ENCODE measurements around the gene PGLYRP4.

DNA sequence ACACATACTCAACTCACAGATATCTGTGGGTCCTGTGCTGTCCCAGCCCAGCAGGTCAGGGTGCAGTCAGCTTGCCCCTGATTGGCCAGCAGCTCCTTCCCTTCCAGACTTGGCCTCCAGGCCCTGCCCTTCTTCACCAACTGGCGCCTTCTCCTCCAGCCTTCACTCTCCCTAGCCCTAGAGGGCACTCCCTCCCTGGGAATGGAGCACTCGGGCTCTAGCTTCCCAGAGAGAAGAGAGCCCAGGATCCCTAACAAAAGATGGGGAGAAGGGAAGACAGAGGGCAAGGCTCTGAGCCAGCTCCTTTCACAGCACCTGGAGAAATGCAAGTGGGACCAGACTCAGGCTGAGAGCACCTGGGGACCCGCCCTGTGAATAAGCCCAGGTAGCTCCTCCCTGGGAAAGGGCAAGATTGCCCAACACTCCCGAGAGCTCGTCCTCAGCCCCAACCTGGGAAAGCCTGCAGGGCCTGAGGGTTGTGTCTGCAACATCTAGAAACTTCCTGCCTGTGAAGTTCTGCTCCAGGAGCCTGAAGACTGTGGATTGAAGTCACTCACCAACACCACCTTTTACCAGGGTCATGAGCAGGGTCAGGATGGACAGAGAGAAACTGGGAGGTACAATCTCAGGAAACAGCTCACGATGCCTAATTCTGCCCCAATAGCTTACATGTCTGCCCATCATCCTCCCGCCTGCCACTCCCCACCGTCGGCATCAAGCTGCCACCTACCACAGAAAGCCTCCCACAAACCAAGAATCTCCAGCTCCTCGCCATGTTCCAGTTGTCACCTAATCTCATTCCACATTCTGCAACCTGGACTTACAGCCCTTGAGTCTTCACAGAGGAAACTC is at the start of gene PGLYRP4:
- TF ChIP-seq, protein P1, sequence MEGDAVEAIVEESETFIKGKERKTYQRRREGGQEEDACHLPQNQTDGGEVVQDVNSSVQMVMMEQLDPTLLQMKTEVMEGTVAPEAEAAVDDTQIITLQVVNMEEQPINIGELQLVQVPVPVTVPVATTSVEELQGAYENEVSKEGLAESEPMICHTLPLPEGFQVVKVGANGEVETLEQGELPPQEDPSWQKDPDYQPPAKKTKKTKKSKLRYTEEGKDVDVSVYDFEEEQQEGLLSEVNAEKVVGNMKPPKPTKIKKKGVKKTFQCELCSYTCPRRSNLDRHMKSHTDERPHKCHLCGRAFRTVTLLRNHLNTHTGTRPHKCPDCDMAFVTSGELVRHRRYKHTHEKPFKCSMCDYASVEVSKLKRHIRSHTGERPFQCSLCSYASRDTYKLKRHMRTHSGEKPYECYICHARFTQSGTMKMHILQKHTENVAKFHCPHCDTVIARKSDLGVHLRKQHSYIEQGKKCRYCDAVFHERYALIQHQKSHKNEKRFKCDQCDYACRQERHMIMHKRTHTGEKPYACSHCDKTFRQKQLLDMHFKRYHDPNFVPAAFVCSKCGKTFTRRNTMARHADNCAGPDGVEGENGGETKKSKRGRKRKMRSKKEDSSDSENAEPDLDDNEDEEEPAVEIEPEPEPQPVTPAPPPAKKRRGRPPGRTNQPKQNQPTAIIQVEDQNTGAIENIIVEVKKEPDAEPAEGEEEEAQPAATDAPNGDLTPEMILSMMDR (IDR thresholded peaks at IDR 0.05) = no peak
- TF ChIP-seq POLR2A (IDR thresholded peaks at IDR 0.05) = no peak

Data from prostate gland (tissue), 2 donors.